UCSD-AML1 (cell line): ENCODE data around the gene KANSL2.

Source experiments
- DNase-seq: peaks from one replicate; lab custom pipeline; 2025; ENCODE audit not compliant: unreplicated experiment; lab: John Stamatoyannopoulos, UW

The KANSL2 gene

DNA sequence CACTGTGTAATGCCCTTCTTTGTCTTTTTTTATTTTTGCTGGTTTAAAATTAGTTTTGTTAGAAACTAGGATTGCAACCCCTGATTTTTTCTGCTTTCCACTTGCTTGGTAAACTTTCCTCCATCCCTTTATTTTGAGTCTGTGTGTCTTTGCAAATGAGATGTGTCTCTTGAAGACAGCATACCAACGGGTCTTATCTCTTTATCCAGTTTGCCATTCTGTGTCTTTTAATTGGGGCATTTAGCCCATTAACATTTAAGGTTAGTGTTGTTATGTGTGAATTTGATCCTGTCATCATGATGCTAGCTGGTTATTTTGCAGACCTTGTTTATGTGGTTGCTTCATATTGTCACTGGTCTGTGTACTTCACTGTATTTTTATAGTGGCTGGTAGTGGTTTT lies 68.7 kb downstream of the KANSL2 start:
- DNase-seq: no peak
